HG03521 (cell line): ENCODE data around the gene SYT9.
"Not testable (repeated sequence)": the region's sequence is repeated elsewhere in the genome, so short reads cannot be mapped to it uniquely, and the experiment has no call there.

Experiments
- ATAC-seq: cut with Tn5 transposase; IDR thresholded peaks from one replicate; pipeline ENCODE4 v1.9.1; 2021; ENCODE audit warnings: mild to moderate bottlenecking, moderate library complexity; ENCODE audit not compliant: unreplicated experiment

SYT9 gene

DNA sequence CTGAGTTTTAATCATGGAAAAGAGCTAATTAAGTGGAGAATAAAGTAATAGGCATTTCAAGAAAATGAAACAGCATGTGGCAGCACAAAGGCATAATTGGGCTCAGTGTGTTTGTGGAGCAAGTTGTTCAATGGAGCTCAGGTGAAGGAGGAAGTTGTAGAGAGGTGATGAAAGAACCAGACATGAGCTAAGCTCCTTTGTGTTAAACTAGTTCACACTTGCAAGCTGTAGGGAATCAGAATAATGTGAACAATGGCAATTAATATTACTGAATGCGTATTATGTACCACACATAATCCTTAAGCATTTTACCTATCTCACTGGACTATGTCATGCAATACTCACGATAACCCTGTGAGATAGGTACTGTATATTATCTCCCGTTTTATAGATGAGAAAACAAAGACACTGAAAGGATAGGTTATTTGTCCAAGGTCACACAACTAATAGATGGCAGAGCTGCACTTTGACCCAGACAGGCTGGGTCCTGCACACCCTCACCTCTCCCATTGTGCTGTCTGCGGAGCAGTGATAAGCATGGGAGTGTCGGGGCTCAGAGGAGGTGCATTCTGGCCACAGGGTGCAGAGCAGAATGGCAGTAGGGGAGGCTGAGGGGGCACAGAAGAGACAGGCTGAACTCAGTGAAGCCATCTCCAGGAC lies 242.5 kb downstream of the SYT9 start:
- ATAC-seq, result no peak

DNA sequence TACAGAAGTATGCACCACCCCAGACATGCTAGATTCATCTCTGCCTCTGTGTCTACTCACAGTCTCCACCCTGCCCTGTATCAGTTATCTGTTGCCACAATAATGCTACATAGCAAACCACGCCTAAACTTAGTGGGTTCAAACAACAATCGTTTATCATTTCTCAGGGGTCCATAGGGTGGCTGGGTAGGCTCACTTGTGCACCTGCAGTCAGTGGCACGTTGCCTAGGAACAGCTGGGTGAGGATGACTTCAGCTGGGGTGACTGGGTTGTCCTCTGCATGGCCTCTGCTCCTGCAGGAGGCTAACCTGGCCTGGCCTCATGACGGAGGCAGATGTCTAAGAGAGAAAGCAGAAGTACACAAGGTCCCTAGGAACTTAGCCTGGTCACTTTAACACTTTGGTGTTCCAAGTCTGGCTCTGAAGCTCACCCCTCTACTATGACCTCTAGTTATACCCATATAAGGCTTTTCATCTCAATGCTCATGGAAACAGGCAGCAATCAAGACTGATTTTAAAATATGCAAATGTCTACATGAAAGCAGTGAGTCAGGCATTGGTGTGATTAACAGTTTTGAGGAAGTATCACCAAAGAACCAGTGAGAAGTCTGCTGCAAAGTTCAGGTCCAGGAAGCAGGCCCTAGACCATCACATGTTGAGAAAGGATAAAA lies 244.3 kb downstream of the SYT9 start:
- peak; percentile 91 for ATAC-seq

DNA sequence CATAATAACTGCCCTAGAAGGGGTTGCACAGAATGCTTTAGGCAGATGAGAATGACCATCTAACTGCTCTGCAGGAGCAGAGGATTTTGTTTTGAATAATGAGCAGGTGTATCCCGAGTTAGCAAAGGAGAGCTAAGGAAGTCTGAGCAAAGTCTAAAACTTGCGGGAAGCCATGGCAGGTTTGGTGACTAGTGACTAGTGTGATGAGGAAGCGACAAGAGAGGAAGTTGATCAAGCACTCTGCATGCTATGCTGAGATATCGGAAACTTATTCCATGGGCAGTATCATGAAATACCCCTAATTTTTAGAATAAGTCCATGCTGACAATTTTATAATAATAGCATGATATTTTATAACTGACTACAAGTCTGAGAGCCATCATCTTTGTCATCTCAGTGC lies 246.5 kb downstream of the SYT9 start:
- ATAC-seq, result no peak

DNA sequence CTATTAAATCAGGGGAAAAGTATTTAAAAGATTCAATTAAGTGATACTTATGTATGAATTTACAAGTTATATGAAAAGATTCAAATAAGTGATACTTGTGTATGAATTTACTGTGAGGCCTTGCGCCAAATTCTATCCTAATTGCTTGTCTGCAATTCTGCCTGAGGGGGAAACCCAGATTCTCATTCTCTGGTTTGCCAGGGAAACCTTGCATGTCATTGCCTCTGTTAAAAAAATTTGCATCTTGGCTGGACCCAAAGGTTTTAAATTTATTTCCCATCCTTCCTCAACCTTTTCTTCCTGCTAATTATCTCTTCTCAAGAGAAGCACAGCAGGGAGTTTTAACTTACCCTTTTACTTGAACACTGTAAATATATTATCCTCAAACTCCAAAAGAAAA lies 247.4 kb downstream of the SYT9 start:
- ATAC-seq, result no peak

DNA sequence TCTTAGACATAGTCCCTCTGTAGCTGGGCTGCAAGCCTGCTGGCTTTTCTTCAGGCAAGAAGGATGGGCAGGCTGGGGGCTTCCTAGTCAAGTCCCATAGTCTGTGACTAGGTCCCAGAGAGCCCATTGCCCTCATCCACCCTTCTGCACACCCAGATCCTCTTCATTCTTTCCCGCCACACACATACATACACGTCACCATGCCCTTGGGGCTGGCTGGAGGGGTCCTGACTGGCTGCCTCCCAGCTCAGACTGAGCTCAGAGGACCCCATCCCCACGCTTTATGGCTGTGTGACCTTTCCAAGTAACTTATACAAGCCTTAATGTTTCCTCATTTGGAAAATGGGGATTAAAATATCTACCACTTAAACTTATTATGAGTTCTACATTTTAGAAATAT lies 248.5 kb downstream of the SYT9 start:
- no peak for ATAC-seq

DNA sequence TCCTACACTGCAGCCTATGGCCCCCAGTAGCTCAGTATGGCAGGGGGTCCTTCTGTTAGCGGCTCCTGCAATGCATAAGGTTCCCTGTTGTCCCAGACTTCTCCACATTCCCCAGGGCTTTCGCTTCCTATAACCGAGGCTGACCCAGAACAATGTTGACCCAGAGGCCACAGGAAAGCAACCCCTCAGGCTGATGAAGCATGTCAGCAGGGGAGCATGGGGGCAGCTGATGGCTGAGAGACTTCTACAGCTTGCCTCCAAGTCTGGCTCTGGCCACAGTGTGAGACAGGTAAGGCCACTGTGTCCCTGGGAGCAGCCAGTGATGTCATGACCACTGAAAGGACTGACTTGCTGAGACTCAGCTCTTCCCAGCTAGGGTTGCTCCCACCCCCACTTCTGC lies 249.5 kb downstream of the SYT9 start:
- ATAC-seq, result no peak

DNA sequence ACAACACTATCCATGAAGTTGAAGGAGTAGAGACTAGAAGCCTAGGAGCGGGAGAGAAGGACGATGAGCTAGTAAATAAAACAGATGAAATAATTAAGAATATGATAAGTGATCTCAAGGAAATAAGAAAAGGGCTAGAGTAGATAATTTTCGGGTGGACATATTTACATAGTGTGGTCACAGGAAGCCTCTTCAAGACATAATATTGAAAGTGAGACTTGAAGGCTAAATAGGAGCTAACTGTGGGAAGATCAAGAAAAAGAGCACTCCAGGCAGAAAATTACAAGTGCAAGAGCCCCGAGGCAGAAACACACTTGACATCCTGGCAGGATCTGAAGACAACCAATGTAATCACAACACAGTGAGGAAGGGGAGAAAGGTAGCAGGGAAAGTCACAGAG lies 250.2 kb downstream of the SYT9 start:
- no peak for ATAC-seq

DNA sequence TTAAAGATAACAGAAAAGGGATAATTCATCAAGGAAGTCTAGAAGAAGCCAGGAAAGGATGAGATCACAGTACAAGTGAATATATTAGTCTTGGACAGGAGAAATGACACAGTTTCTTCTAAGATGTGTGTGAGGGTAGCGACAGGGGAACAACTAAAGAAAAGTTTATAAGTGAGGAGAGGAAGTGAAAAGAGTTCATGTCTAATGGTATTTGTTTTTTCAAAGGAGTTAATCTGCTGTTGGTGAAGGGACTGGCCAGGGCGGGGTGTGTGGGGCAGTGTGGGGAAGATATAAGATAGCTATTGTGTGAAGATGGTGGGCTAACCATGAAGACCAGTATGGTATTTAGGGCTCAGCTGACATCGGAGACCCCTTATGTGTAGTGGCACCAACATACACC lies 254.5 kb downstream of the SYT9 start:
- no peak for ATAC-seq

DNA sequence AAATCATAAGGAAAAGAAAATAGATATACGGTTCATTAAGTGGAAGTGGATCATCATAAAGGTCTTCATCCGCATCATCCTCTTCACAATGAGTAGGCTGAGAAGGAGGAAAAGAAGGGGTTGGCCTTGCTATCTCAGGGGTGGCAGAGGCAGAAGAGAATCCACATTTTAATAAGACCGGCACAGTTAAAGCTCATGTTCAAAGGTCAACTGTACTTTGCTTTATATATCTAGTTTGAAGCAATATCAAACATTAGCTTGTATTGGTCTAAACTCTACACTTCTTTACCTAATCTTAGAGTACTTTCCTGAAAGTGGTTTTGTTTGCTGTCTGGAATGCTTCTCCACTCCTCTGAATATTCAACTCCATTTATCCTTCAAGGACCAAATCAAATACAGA lies 256.4 kb downstream of the SYT9 start:
- no peak for ATAC-seq

DNA sequence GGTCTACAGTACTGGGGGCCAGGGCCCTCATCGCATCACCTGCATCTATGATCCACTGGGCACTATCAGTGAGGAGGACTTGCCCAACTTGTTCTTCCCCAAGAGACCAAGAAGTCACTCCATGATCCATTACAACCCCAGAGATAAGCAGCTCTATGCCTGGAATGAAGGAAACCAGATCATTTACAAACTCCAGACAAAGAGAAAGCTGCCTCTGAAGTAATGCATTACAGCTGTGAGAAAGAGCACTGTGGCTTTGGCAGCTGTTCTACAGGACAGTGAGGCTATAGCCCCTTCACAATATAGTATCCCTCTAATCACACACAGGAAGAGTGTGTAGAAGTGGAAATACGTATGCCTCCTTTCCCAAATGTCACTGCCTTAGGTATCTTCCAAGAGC lies 258.3 kb downstream of the SYT9 start:
- no peak for ATAC-seq

DNA sequence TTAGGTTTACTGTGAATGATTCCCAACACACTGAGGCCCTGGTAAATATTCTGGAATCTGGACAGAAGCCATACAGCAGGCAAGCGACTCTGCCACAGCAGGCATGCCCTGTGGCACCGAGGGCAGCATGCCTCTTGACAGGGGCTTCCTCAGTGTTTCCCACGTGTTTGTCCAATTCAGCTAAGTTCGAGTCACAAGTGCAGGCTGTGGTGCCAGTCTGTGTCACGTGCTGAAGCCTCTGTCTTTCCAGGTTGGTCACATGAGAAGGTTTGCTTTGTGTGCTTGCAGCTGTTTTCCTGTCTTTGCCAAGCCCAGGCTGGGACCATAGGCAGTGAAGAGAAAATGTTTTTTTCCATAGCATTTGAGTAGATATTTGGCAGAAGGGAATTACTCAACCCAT lies 259.7 kb downstream of the SYT9 start:
- ATAC-seq, result no peak

DNA sequence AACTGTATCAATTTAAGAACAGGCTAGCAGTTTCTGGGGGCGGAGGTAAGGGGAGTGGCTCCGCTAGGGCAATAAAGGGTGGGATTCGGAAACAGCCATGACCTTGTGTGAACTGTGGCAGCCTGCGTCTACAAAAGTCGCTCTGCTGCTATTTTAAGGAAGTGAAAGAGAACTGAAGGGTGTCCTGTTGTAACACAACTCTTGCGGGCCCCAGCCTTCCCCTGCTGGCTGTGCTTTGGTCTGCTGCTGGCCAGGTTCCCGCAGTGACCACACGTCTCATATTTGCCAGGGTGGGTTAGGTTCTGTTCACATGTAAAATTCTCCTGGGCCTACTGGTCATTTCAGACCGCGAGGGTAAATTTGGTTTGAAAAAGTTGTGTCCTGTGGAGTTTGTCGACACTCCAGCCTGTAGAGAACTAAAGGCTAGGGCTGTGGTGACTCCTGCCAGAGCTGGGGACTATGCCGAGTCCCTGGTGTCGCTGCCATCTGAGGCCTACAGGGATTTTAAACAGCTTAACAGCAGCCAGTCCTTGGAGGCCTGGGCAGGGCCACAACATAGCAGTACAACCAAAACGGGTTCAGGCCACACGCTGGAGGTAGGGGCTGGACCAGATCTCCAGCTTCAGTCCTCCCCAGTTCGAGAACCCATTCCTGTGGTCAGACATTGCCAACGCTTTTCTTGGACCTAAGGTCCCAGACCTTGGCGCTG lies 261.0 kb downstream of the SYT9 start:
- peak; percentile 66 for ATAC-seq

DNA sequence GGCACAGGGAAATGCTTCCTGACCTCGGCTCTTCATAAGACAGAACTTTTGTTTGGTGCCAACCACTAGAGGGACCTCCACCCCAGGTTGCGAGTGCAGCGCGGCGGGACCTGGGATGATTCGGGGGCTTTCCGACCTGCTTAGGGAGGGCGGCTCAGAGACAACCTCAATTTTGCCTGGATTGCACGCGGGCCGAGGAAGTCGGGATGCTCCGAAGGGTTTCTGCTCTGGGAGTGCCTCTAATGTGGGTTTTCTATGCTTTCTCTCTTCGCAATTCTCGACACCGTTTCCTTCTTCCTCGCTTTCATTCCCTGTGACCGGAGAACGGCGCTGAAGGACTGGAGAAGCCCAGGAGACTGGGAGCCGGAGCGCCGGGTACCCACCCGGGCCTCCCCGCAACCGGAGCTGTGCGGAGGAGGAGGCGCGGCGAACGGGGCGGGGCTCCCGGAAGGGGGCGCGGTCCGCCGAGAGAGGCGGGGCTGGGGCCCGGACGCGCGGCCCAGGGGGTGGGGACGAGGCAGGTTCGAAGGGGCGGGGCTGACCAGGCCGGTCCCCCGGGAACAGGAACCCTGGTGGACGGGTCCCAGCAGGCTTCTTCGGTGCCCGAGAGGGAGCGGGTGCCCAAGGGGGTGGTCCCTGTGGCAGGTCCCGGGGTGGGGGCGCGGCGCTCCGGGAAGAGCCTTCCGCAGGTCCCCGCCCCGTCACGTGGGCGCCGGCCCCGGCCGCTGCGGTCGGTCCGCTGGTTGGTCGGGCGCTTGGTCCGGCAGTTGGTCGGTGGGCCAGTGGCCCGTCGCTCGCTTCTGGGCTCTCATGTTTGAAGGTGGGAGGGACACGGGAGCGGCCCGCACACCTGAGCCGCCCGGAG lies 261.8 kb downstream of the SYT9 start, which contains the start of gene PPFIBP2:
PPFIBP2 (plus strand) TSS at position 766 of the 865 bp plus-strand sequence. CDS start 35,477 bp downstream, outside the sequence.
- peak; percentile 71 for ATAC-seq

DNA sequence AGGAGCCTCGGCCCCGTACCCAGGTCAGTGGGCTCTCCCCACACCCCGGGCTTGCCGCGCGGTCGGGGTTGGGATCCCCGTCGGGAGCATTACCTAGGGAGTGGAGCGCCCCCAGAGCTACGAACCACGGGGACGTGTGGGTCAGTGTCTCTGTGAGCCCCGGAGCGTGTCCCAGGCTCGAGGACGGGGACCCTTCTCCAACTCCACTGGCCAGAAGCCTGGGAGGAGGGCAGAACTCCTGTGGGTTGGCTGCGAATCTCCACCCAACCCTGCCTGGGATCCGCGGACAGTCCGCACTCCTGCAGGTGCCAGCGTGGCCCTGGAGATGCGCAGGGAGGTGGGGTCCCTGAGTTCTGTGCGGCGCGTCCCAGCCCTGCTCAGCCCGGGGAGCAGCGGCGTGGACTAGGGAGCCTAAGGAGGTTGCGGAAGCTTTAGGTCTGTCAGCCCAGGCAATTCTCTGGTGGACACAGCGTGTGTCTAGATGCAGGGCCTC lies 262.4 kb downstream of the SYT9 start:
- ATAC-seq, result peak; percentile 6

DNA sequence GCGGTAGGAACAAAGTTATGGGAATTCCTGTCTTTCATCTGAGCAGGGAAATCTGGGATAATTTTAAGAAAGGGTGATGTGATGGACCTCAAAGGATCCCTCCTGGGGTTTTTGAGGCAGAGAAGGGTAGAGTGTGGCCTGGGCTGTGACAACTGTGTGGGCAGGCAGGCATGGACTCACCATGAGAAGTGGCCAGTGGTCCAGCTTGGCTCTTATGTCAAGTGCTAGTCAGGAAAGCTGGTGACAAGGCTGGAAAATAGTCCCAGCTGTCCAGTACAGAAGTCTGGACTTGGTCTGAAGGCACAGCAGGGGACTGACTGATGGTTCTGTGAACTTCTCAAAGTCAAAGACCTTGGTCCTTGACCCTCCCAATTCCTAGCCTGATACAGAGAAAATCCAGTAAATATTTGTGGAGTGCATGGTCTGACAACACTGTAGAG lies 263.8 kb downstream of the SYT9 start:
- ATAC-seq, result no peak

DNA sequence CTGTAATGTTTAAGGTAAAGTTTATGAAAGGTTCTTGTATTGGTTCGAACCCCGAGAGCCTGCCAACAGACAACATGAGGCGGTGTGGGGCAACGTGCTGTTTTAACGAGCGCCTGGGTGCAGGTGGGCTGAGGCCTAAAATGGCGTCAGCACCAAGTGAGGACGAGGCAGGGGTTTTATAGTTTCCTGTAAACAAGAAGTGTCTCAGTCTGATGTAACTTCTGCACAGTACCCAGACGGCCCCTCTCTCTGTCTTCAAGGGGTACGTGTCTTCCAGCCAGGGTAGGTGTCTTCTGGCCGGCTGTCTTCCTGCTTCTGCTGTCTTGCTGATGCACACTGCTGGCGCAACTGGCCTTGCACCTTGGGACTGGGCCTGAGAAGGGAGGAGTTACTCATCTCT lies 264.8 kb downstream of the SYT9 start:
- no peak for ATAC-seq

DNA sequence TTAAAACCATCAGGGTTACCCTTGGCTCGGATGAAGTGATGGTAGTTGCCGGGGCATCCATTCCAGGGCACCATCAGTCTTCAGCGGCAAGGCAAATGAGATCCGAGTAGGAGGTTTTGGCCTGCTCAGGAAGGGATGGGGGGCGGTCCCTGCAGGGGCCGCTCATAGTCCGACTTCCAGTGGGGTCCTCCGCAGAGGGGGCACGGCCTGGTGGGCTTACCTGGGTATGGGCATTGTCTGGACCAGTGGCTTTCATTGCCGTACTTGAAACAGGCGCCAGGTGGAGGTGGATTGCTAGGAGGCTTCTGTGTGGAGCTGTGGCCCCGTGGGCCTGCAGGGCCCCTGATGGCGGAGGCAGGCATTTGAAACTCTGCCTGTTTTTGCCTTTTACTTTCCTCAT lies 266.0 kb downstream of the SYT9 start:
- ATAC-seq, result not testable (repeated sequence)
